CD4-positive, alpha-beta T cell treated with Interleukin-6 for 4 hours (primary cell): ENCODE data around the gene POLG.
"Not testable (repeated sequence)": the region's sequence is repeated elsewhere in the genome, so short reads cannot be mapped to it uniquely, and the experiment has no call there.

Experiments
- DNase-seq: peaks from one replicate; pipeline ENCODE4 v3.0.0-alpha.2; 2020; ENCODE audit warnings: mixed read lengths

The POLG gene

DNA sequence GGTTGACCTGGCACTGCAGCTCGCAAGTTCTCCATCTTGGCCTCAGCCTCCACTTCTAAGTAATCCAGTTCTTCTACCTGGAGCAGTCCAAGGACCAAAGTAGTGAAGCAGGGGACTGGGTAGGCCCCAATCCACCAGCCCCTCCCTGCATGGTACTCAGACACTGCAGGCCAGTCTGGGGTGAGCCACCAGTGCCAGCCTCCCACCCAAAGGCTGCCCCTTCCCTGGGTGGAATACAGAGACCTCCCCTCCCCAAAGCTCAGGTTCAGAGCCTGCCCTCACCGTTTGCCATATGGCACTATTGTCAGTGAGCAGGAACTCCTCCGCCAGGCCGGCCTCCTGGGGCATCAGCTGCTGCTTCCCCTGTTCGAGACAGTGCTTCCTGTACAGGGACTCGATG is 10.8 kb downstream of the POLG start:
- no peak for DNase-seq

DNA sequence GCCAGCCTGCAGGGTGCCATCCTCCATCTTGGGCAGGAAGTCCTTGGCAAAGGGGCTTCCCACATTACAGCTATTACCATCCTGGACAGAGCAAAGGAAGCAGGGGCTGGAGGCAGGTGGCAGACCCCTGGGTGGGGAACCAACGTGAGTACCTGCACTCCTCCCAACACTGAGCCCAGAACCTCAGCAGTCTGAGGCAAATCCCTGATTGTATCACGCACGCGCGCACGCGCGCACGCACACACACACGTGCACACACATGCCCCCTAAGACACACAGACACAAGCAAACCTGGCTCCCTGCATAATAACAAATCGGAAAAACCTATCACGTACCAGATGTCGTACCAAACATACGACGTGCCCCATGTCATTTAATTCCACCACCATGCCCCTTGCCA is 11.8 kb downstream of the POLG start:
- no peak for DNase-seq

DNA sequence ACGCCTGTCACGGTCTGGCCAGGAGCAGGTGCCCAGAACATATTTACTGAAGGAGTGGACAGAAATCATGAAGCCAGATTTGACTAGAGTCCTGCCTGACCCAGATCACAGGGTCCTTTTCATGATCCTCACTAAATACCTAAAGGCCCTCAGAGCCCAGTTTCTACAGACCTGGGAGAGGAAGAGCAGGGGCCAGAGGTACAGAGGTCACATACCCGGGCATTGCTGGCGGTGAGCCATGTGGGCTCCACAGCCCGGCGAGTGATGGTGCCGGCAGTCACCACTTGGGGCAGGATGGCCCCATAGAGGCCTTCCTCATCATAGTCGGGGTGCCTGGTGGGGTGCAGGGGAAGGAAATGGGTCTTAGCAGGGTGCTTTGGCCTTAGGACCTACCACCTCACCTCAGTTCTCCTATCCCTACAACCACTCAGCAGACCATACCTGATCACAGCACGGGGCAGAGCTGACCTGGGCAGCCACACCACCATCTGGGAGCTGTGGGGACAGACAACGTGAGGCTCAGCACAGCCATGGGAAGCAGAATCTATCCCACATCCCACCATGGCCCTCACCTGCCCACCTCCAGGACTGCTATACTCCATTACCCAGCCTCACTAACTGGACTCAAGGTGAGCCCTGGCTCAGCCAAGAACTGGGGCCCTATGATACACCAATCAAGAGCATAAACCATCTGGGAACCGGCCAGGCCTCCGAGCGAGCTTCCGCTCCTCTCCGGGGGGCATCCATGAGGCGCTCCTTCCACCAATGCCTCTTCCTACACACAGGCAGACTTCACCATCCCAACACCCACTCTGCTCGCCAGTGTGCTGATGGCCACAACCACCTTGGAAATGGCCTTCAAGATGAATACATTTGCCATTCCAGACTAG is 12.9 kb downstream of the POLG start:
- DNase-seq = no peak

DNA sequence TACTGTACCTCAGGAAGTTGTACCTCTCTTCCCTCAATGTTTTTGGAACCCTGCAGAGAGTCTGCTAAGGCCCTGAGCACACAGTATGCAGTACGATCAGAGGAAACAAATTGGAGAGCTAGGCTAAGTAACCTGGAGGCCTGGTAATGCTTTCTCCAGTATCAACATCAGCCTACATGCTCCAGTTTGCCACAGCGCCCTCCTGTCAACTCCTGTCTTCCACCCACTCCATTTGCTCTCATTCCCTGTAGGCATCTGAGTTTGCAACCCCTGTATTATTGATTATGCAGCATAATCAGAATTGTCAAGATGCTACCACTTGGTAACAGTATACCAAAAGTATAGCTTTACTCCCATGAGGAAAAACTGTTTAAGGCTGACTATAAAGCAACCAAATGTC is 14.4 kb downstream of the POLG start:
- no peak for DNase-seq

DNA sequence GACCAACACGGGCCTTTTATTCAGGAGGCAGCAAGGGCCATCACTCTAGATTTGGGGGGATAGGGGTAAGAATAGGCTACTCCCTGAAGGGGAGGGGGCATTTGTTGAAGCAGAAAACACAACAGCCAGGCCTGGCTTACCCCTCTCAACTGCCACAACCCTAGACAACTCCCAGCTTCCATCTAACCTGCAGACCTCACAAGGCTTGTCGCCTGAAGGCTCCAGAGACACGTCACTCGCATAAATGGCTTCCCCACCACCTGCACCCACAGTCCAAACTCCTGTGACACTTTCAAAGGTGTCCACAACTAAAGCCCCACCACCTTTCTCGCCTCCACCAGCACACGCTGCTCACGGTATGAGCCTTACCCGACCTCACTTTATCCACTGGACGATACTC is 14.9 kb downstream of the POLG start:
- DNase-seq = no peak

DNA sequence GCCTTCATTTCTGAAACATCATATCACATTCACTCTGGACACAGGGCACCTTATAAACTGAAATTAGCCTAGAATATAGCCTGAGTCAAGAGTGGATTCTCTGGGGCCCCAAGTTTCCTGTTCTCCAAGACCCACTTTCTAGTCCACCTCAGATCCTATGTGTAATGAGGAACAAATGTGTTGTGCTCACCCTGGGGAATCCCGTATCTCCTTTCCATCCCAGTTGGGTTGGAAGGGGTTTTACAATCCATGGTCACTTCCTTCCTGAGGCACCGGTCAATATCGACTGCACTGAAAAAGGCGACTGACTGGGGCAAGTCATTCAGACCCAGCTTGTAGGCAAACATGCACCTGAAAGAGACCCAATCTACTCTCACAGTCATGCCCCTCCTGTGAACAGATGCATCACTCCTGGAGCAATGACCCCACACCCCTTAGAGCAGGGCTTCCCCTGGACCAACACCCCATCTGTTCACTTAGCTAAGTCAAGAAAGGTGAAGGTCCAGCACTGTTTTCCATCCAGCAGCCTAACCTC is 17.4 kb downstream of the POLG start:
- no peak for DNase-seq

DNA sequence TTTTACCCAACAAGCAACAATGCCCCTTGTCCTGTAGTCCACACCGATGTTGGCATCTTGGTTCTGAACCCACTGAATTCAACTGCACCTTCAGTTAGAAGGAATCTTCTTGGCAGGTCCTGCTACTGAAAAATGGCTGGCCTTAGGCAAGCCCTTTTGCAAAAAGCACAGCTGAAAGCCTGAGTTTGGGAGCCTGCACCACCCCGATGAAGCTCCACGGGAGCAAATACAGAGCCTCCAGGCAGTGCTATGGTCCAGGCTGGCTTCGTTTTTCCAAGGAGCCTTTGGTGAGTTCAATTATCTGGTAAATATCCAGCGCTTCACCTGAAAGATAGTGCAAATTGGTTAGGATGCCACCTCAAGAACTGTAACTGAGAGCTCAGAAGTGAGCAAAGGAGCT is 18.1 kb downstream of the POLG start:
- DNase-seq = no peak

DNA sequence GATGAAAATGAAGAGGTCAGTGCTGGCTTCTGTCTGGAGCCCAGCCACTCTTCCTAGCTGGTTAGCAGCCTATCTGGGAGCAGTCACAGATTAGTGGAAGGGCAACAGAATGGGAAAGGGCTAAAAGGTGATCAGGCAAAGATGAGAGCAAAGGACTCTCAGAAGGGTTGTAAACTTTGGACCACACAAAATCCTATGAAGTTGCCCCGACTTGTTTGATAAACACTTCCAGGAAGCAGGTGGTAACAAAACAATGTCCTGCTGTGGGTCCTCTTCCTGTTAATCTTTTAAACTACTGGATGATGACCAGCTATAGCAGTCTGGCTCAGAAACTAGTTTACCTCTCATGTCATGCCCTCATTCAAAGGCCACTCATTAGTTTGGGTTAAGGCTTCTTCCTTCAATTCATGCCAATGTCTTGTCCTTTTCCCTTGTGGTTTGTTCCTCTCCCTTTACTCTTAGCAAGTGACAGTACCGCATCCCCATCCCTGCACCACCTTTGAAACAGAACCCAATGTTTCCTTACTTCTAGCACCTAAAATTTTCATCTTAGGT is 19.2 kb downstream of the POLG start:
- no peak for DNase-seq

DNA sequence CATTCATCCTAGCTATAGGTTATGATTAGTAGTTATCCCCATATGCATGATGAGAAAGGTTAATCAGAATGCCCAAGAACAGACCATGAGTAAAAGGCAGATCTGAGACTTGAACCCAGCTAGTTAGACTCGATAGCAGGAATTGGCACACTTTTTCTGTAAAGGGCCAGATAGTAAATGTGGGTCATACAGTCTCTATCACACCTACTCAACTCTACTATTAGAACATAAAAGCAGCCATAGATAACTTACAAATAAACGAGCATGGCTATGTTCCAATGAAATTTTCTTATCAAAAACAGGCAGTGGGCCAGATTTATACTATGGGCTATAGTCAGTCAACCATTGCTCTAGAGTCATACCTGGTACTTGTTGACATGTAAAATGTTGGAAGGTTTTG is 24.6 kb downstream of the POLG start:
- DNase-seq = no peak

DNA sequence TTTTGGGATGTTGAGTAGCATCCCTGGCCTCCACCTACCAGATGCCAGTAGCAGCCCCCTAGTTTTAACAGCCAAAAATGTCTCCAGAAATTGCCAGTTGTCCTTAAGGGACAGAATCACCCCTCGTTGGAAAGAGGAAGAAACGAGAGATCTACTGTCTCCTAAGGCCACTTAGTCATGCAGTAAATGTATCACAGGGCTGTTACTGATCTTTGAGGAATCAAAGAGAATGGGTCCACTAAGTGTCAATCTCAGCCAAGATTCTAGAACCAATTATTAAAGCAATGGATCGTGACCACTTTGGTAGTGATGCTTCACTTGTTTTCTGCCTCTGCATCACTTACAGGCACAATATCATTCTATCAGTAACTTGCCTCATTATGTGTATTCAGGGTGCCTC is 26.4 kb downstream of the POLG start:
- DNase-seq = no peak

DNA sequence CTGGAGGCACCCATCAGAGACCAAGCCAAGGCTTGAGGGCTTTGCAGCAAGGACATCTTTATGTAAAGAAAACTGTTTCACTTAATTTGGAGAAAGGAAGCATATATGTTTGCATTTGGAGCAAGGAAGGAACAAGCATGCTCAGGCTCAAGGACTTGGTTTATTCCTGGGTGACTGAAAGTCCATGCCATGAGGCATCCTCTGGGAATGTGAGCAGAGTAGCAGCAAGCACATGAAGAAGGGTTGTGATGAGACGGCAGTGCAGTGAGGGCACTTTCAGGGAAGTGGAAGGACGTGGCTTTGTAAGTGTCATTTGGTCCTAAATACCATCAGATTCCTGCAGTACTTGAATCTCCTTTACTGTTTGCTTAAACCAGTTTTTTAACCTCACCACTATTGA is 26.8 kb downstream of the POLG start:
- no peak for DNase-seq

DNA sequence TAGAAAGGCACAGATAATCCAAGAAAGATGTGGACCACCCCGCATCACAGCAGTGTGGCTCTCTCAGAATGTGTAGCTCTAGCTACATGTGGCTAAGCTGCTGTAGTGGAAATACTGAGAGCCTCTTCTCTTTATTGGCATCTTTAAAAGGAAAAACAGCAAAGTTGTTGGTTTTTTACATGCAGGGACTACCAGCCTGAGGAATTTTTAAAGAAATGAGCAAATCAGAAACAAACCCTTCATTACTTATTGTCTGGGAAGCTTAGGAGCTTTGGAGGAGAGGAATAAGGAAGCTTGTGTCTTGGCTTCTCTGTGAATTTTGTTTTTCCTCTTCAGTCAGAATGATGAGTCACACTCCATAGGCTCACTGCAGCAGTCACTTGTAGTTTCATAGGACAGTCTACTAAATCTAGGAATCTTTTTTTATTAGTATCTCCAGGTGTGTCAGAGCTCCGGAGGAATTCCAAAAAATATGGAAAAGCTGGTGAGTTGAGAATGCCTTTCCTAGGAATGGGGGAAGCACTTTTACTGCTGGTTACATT is 27.5 kb downstream of the POLG start:
- no peak for DNase-seq

DNA sequence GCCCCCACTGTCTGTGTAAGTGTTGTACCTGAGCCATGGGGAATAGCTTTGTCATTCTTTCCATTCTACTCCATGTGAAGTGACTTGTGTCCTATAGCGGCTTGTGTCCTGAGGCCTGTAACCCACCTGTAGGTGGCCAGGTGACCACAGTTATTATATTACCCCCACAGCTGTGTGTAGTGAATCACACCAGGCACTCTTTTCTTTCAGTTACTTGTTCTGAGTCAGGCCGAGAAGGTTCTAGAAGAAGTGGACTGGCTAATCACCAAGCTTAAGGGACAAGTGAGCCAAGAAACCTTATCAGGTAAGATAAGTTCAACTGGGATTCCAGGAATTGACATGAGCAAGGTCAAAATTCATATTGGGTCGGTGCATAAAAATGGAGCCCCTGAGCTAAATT is 29.2 kb downstream of the POLG start:
- no peak for DNase-seq

DNA sequence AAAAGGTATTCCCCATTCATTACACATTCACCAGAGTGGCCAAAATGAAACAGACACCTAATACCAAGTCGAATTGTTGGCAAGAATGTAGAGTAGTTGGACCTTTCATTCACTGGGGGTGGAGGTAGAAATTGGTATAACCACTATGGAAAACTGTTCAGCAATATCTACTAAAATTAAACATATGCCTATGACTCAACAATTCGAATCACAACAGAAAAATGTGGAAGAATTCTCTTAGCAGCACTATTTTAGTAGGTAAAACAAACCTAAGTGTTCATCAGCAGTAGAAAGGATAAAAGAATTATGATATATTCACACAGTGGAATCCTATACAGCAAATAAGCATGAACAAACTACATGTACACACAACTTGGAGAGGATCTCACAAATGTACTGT is 30.6 kb downstream of the POLG start:
- no peak for DNase-seq

DNA sequence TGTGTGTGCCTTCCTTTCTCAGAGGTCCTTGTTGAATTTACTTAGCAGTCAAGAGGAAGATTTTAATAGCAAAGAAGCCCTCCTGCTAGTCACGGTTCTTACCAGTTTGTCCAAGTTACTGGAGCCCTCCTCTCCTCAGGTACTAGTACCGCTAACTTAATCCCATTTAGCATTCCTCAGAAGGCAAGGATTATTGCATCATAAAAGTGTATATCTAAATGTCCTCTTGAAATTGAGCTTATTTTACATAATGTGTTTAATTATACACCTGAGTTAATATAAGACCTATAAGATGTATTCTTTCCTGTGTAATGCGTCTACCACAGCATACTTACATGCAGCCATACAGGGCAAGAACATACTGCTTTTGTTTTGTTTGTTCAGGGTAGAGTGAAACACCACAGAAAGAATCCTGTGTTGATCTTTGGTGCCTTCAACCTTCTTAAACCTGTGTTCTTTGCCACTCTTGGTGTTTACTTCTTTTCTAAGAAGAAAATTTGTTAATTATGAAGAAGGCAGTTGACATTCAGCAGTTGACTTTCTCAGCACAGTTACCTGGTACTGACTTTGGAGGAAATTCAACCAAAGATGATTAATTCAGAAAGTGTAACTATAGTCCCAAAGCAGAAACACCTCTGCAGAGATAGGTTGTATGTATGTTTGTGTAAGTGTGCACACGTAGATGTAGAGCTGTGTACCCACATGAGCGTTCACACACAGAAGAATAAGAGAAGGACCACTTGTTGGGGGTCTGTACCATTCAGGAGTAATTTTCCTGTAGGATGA is 33.1 kb downstream of the POLG start:
- DNase-seq = no peak

DNA sequence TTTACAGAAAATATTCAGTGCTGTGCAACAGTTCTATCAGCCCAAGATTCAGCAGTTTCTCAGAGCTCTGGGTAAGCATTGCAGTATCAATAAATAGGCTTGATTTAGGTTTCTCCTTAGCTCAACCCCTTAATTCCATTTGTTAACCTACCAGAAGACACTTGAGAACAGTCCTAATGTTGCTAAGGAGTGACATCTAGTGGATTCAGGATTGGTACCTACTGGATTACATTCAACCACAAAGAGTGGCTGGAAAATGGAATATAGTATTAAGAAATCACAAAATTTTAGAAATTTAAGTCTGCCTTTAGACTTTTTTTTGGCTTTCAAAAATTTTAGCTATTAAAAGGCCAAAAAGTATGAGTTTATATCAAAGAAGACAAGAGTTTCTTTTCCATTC is 34.7 kb downstream of the POLG start:
- no peak for DNase-seq

DNA sequence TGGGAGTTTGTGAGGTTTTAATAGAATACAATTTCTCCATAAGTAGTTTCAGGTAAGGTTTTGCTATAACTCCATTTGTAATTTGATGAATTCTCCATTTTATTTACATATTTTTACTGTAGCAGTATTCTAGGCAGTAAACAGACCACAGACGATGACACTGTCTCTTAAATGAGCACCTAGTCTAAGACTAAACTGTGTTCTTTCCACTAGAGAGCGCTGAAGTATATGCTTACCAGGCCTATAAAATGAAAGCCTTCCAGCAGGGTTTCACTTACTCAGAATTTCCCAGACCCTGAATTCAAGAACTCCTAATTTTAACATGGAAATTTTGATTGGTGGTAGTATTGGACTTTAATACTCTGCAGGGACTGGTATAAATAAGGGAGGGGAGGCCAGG is 41.6 kb downstream of the POLG start:
- no peak for DNase-seq

DNA sequence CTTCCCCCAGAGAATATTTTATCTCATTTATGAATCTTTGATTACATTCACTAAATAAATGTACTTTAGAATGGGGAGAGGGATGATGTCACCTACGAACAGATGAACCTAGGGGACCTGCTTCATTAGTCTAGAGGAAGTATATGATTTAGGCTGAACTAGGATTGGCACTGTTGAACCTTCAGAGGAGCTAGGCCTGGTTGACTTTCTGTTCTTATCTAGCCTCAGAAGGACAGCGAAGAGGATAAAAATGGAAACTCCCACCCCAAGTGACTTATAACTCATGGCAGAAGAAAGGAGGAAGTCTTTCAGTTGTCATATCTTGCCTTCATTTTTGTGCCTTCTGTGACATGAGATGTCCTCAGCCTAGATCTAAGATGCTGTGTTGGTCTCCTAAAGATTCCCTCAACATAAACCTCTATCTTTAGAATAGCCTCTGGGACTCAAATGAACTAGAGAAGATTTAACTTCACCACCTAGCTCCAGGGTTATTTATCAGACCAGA is 42.6 kb downstream of the POLG start:
- no peak for DNase-seq

DNA sequence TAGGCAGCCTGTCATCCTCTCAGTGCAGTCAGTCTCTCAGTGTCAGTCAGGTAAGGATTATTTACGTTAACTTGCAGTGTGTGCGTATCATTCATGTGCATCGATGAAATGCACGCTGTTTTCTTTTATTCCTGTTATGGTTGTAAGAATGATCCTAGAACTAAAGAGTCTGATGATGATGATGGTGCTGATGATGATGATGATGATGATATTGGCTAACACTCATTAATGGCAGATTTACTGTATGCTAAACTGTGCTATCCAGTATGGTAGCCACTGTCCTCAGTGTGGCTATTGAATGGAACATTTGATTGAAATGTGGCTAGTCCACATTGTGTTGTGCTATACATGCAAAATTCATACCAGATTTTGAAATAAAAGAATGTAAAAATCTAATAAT is 51.4 kb downstream of the POLG start:
- no peak for DNase-seq

DNA sequence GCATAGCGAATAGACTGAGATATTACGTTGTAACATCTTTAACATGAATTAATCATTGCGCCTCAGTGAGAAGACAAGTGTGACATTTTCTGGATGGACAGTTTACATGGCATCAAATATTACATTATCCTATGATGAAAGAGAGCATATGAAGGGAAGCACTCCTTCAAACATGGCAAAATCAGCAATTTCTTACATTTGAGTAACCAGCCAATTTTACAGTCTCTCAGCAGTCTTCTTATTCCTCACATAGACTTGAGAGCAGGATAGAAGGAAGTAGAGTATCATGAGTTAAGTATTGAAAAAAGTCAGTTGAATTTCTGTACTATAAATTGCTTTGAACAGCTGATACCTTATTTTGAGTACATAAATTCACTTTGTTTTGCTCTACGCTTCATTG is 52.0 kb downstream of the POLG start:
- no peak for DNase-seq

DNA sequence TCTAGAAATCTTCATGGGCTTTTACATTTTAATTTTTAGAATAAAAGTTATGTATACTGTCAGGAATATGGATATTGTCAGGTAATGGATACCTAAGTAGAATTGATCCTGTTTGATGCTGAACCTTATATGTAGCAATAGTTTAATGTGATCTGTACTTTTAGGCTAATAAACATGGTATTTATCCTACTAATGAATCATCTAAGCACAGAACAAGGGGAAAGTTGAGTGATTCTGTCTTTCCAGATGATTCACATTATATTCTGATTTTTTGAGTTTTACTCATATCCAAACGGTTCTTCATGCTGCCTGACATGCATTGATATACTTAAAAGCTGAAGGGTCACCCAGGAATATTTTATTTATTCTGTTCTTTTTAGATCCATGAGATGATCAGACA is 56.3 kb downstream of the POLG start:
- DNase-seq = no peak

DNA sequence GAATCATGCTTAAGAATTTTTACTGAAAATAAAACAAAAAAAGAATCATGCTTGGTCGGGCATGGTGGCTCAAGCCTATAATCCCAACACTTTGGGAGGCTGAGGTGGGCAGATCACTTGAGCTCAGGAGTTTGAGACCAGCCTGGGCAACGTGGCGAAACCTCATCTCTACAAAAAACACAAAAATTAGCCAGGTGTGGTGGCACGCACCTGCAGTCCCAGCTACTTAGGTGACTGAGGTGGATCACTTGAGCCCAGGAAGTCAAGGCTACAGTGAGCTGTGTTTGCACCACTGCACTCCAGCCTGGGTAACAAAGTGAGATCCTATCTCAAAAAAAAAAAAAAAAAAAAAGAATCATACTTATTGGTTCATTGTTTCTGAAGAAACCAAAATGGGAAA is 57.3 kb downstream of the POLG start:
- not testable (repeated sequence) for DNase-seq
